Sigmoid colon (tissue), 4 donors: Measurements from ENCODE around the gene PRRT4.

Source experiments
- CTCF ChIP-seq, 4 experiments: fragments of 450-650 bp in 3 of 4; fragments of 200-600 bp in 1 of 4; IDR thresholded peaks; one replicate each; pipeline ENCODE4 v1.5.1; 2016 to 2019; ENCODE audit warnings: antibody characterized with exemption in 4 of 4, mild to moderate bottlenecking in 3 of 4, moderate library complexity in 2 of 4
- EP300 ChIP-seq, 4 donors: sonication (generic); formaldehyde crosslinking; IDR thresholded peaks; one replicate each; pipeline ENCODE4 v1.6.1; 2017; ENCODE audit warnings: antibody characterized with exemption in 4 of 4
- POLR2A ChIP-seq, 2 donors: fragments of 450-650 bp; IDR thresholded peaks; one replicate each; pipeline ENCODE4 v1.6.1; 2016; ENCODE audit warnings: antibody characterized with exemption in 2 of 2, mild to moderate bottlenecking in 2 of 2, moderate library complexity in 2 of 2
- POLR2AphosphoS5 ChIP-seq, 4 donors: sonication (generic); formaldehyde crosslinking; IDR thresholded peaks; one replicate each; pipeline ENCODE4 v1.6.1; 2017; ENCODE audit warnings: antibody characterized with exemption in 4 of 4

- TF ChIP-seq CTCF (IDR thresholded peaks at IDR 0.05) (no peak), POLR2AphosphoS5 (IDR thresholded peaks at IDR 0.05) (no peak), POLR2A (IDR thresholded peaks at IDR 0.05) (no peak), EP300 (IDR thresholded peaks at IDR 0.05) (no peak)
Observed at GRCh38 chr7:128370491-128370890, 9.0 kb upstream of the PRRT4 start.
